AG04449 (cell line): ENCODE data around the gene NEMP2.

Experiments
- CTCF ChIA-PET: fragments of 350-600 bp; formaldehyde crosslinking; extraction: SDS; loops from one replicate; lab custom pipeline; 2021; ENCODE audit warnings: antibody characterized with exemption; lab: Yijun Ruan, JAX
- POLR2A ChIA-PET: fragments of 400-600, 350-600 bp; formaldehyde crosslinking; extraction: SDS; loops from one replicate; lab custom pipeline; 2020; ENCODE audit warnings: antibody characterized with exemption, inconsistent platforms; lab: Yijun Ruan, JAX
- DNase-seq: peaks from one replicate; pipeline ENCODE4 v3.0.0-alpha.2; 2010; ENCODE audit warnings: low read depth, low spot score
- H3K4me3 ChIP-seq: 2 replicates; pipeline ENCODE4 v1.5.1; 2011; ENCODE audit warnings: low read depth, mild to moderate bottlenecking, control low read depth, low read length
- CTCF ChIP-seq: IDR thresholded peaks from one replicate; pipeline ENCODE4 v1.5.1; 2011; ENCODE audit warnings: mild to moderate bottlenecking, moderate library complexity, low read length, control low read depth, inconsistent platforms; ENCODE audit not compliant: insufficient read depth; ENCODE audit errors: missing control alignments

NEMP2 gene

GRCh38 chr2:190527214-190527613 is 7.3 kb downstream of the NEMP2 start:
- no peak for TF ChIP-seq CTCF
- no peak for DNase-seq
- no peak overlapping the region for H3K4me3 ChIP-seq
- ChIA-PET POLR2A (no interaction called here), CTCF (no interaction called here)

- CTCF ChIA-PET, result no interaction called here
- DNase-seq, result no peak
- POLR2A ChIA-PET, result no interaction called here
- no peak overlapping the region for H3K4me3 ChIP-seq
- no peak for TF ChIP-seq CTCF
Observed at GRCh38 chr2:190526105-190526750, 8.3 kb downstream of the NEMP2 start.

- no peak for TF ChIP-seq CTCF
- no peak for DNase-seq
- H3K4me3 ChIP-seq, result no peak overlapping the region
- POLR2A ChIA-PET, result no interaction called here
- CTCF ChIA-PET, result no interaction called here
Observed at GRCh38 chr2:190524928-190525327, 9.6 kb downstream of the NEMP2 start.

GRCh38 chr2:190519975-190520767 is 14.4 kb downstream of the NEMP2 start:
- no peak overlapping the region for H3K4me3 ChIP-seq
- TF ChIP-seq CTCF, result no peak
- POLR2A ChIA-PET, result no interaction called here
- no peak for DNase-seq
- CTCF ChIA-PET, result no interaction called here

GRCh38 chr2:190517468-190517867 is 17.1 kb downstream of the NEMP2 start:
- H3K4me3 ChIP-seq, result no peak overlapping the region
- ChIA-PET POLR2A (no interaction called here), CTCF (interaction anchor here (1.2 to 1.5 kb wide), 3 partner anchors 9 to 428 kb away, joined by 3 to 4 read pairs (median 4); no protein-coding TSS in a partner anchor)
- TF ChIP-seq CTCF, result no peak
- DNase-seq, result no peak

- CTCF ChIA-PET, result interaction anchor here (1.7 kb wide), 1 partner anchor 427 kb away, joined by 6 read pairs; no protein-coding TSS in a partner anchor
- TF ChIP-seq CTCF, result no peak
- DNase-seq, result no peak
- H3K4me3 ChIP-seq, result no peak overlapping the region
- POLR2A ChIA-PET, result no interaction called here
Observed at GRCh38 chr2:190515687-190516086, 18.8 kb downstream of the NEMP2 start.
